Loucy (cell line): ENCODE data around the gene CGB3.

Experiments used
- EZH2phosphoT487 ChIP-seq: fragments of 200-600 bp; IDR thresholded peaks from 2 replicates; pipeline ENCODE4 v1.6.1; 2018; ENCODE audit warnings: antibody characterized with exemption, mild to moderate bottlenecking, moderate library complexity, borderline replicate concordance
- TF ChIP-seq, protein P1 (sequence below): fragments of 200-600 bp; sonication (generic); conservative IDR thresholded peaks from 2 replicates; pipeline ENCODE4 v1.5.1; 2014; ENCODE audit warnings: mild to moderate bottlenecking, antibody characterized with exemption, low read length

- TF ChIP-seq, protein P1, sequence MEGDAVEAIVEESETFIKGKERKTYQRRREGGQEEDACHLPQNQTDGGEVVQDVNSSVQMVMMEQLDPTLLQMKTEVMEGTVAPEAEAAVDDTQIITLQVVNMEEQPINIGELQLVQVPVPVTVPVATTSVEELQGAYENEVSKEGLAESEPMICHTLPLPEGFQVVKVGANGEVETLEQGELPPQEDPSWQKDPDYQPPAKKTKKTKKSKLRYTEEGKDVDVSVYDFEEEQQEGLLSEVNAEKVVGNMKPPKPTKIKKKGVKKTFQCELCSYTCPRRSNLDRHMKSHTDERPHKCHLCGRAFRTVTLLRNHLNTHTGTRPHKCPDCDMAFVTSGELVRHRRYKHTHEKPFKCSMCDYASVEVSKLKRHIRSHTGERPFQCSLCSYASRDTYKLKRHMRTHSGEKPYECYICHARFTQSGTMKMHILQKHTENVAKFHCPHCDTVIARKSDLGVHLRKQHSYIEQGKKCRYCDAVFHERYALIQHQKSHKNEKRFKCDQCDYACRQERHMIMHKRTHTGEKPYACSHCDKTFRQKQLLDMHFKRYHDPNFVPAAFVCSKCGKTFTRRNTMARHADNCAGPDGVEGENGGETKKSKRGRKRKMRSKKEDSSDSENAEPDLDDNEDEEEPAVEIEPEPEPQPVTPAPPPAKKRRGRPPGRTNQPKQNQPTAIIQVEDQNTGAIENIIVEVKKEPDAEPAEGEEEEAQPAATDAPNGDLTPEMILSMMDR, result no peak
- TF ChIP-seq EZH2phosphoT487, result no peak
Measured at GRCh38 chr19:49056101-49056901, 32.2 kb upstream of the CGB3 start.
